ENCODE measurements around the gene KIF22.

- TF ChIP-seq GATA2 (IDR thresholded peaks at IDR 0.05; ENCODE audit: low read depth, low read length): no peak
- TF ChIP-seq GATA3 (IDR thresholded peaks at IDR 0.05; ENCODE audit: low read depth, low read length): no peak
These were observed 20.2 kb downstream of the KIF22 start for GRCh38 chr16:29810699-29811169.

All from SH-SY5Y (cell line).